ENCODE data around the gene STK16. TPM values are rescaled to one million over a fixed set of nuclear protein-coding genes. Genes with fewer than 3 reads are reported as not detected.

Gene STK16
- total and polyA plus RNA-seq, 2 of the 13 experiments (the other 11 are each of a cell fraction or from before 2014, with no cell fraction given), result 28.0 to 50.9 TPM

GRCh38 chr2:219207884-219208740, 37.2 kb upstream of the STK16 start (continued):
- TF ChIP-seq EP300 (IDR thresholded peaks at IDR 0.05; ENCODE audit: low read depth in 2 of 2, low read length in 2 of 2), result peak in 1 of 2 experiments; percentile 76; a peak in 3 of 4 replicates
- TF ChIP-seq EP300 (CRISPR knock-in tag; IDR thresholded peaks at IDR 0.05; ENCODE audit: borderline replicate concordance), result peak; percentile 56
- TF ChIP-seq IKZF1 (IDR thresholded peaks at IDR 0.05), result no peak
- TF ChIP-seq, protein P1, sequence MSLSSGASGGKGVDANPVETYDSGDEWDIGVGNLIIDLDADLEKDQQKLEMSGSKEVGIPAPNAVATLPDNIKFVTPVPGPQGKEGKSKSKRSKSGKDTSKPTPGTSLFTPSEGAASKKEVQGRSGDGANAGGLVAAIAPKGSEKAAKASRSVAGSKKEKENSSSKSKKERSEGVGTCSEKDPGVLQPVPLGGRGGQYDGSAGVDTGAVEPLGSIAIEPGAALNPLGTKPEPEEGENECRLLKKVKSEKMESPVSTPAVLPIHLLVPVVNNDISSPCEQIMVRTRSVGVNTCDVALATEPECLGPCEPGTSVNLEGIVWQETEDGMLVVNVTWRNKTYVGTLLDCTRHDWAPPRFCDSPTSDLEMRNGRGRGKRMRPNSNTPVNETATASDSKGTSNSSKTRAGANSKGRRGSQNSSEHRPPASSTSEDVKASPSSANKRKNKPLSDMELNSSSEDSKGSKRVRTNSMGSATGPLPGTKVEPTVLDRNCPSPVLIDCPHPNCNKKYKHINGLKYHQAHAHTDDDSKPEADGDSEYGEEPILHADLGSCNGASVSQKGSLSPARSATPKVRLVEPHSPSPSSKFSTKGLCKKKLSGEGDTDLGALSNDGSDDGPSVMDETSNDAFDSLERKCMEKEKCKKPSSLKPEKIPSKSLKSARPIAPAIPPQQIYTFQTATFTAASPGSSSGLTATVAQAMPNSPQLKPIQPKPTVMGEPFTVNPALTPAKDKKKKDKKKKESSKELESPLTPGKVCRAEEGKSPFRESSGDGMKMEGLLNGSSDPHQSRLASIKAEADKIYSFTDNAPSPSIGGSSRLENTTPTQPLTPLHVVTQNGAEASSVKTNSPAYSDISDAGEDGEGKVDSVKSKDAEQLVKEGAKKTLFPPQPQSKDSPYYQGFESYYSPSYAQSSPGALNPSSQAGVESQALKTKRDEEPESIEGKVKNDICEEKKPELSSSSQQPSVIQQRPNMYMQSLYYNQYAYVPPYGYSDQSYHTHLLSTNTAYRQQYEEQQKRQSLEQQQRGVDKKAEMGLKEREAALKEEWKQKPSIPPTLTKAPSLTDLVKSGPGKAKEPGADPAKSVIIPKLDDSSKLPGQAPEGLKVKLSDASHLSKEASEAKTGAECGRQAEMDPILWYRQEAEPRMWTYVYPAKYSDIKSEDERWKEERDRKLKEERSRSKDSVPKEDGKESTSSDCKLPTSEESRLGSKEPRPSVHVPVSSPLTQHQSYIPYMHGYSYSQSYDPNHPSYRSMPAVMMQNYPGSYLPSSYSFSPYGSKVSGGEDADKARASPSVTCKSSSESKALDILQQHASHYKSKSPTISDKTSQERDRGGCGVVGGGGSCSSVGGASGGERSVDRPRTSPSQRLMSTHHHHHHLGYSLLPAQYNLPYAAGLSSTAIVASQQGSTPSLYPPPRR (CRISPR knock-in tag; IDR thresholded peaks at IDR 0.05; ENCODE audit: borderline replicate concordance), result peak; percentile 62; the same call in 1 of the 2 replicates
- 0 out of 2 replicates have a peak, but pooled peaks have one; percentile 54 for TF ChIP-seq NFE2L1 (CRISPR knock-in tag; IDR thresholded peaks at IDR 0.05; ENCODE audit: borderline replicate concordance)
- peak; percentile 57; the same call in 1 of the 2 replicates for TF ChIP-seq RCOR2 (CRISPR knock-in tag; IDR thresholded peaks at IDR 0.05)
- TF ChIP-seq ATF2 (CRISPR knock-in tag; IDR thresholded peaks at IDR 0.05), result peak; percentile 63
- no peak for TF ChIP-seq ZNF3 (CRISPR knock-in tag; IDR thresholded peaks at IDR 0.05)
- TF ChIP-seq SETDB1 (CRISPR knock-in tag; IDR thresholded peaks at IDR 0.05; ENCODE audit: borderline replicate concordance), result no peak
- TF ChIP-seq GATA4 (IDR thresholded peaks at IDR 0.05; ENCODE audit: borderline replicate concordance, low read depth), result 0 out of 2 replicates have a peak, but pooled peaks have one; percentile 29
- peak; percentile 48 for TF ChIP-seq XRCC5 (optimal IDR thresholded peaks at IDR 0.05; ENCODE audit: low read length)
- TF ChIP-seq ESRRA (CRISPR knock-in tag; IDR thresholded peaks at IDR 0.05; ENCODE audit: low read depth), result peak; percentile 85
- TF ChIP-seq ZNF496 (CRISPR knock-in tag; IDR thresholded peaks at IDR 0.05; ENCODE audit: insufficient replicate concordance), result no peak
- TF ChIP-seq DNMT3B (CRISPR knock-in tag; conservative IDR thresholded peaks at IDR 0.05), result peak; percentile 76; the same call in 1 of the 2 replicates
- no peak for TF ChIP-seq ZNF207 (IDR thresholded peaks at IDR 0.05; ENCODE audit: borderline replicate concordance)
- TF ChIP-seq HMGXB4 (CRISPR knock-in tag; IDR thresholded peaks at IDR 0.05; ENCODE audit: borderline replicate concordance in 1 of 2, low read depth in 1 of 2), result peak; percentile 22 to 61; a peak in 2 of 4 replicates
- no peak for TF ChIP-seq ZNF446 (CRISPR knock-in tag; IDR thresholded peaks at IDR 0.05)
